Stimulated activated CD8-positive, alpha-beta memory T cell treated with anti-CD3 and anti-CD28 coated beads, Interleukin-4, amount 100 ng/mL, for 1 hour (primary cell): ENCODE data around the gene ARV1.
"Not testable (repeated sequence)": the region's sequence is repeated elsewhere in the genome, so short reads cannot be mapped to it uniquely, and the experiment has no call there.

Experiments used
- DNase-seq, 2 donors: peaks; one replicate each; pipeline ENCODE4 v3.0.0-alpha.2; 2020; ENCODE audit warnings: low read depth in 2 of 2, low spot score in 1 of 2

Gene ARV1

GRCh38 chr1:231041719-231042261 lies 62.9 kb downstream of the ARV1 start:
- no peak for DNase-seq

DNA sequence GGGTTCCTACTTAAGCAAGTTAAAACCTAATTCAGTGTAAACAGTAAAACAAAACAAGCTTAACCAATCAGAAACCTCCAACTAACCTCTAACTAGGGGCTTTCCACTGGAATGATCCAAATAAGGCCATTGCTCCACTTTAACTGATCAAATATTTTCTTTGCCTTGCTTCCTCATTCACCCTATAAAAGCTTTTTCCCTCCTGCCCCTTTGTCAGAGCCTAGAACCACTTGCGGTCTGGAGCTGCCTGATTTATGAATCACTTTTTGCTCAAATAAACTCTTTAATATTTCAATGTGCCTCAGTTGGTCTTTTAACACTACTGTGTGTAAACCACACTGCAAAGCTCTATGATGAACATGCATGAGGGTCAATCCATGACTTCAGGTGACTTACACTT lies 65.7 kb downstream of the ARV1 start:
- DNase-seq = no peak

- no peak for DNase-seq
Measured at GRCh38 chr1:231045286-231045685, 66.4 kb downstream of the ARV1 start.

- DNase-seq = not testable (repeated sequence)
Measured at GRCh38 chr1:231045921-231046729, 67.2 kb downstream of the ARV1 start.

- no peak for DNase-seq
Measured at GRCh38 chr1:231046730-231047395, 68.0 kb downstream of the ARV1 start.

DNA sequence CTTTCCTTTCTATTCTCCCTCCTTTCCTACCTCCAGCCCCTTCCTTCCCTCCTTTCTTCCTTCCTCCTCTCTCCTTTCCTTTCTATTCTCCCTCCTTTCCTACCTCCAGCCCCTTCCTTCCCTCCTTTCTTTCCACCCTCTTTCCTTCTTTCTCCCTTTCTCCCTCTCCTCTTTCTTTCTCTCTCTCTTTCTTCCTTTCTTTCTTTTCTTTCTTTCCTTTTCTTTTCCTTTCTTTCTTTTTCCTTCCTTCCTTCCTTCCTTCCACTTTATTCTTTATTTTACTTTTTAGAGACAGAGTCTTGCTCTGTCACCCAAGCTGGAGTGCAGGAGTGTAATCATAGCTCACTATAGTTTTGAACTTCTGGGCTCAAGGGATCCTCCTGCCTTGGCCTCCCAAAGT lies 68.6 kb downstream of the ARV1 start:
- not testable (repeated sequence) for DNase-seq

DNA sequence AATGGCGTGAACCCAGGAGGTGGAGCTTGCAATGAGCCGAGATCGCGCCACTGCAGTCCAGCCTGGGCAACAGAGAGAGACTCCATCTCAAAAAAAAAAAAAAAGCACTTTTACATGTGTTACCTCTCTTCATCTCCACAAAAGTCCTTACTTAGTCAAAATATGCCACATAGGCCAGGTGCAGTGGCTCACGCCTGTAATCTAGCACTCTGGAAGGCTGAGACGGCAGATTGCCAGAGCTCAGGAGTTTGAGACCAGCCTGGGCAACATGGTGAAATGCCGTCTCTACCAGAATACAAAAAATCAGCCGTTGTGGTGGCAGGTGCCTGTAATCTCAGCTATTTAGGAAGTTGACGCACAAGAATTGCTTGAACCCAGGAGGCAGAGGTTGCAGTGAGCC lies 69.5 kb downstream of the ARV1 start:
- DNase-seq = not testable (repeated sequence)

- no peak for DNase-seq
Measured at GRCh38 chr1:231049121-231049979, 70.5 kb downstream of the ARV1 start.
